ENCODE measurements around the gene PTPRM.

DNA sequence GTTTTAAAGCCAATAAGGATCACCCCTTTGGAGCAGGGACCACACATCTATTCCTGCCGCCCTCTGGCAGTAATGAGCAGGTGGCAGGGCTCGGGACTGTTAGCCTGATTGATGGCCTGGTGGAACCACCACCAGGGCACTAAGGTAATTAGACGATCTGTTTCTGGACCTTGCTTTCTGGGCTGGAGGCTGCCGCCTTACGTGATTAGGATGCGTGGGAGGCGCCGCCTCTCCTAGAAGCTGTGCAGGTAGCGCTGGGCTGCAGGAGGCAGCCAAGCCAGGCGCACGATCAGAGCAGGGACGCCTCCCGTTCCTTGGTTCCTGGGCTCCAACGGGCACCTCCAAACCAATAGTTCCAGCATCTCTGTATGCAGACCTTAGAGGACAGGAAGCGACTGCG is 799.5 kb downstream of the PTPRM start:
- TF ChIP-seq, protein P1, sequence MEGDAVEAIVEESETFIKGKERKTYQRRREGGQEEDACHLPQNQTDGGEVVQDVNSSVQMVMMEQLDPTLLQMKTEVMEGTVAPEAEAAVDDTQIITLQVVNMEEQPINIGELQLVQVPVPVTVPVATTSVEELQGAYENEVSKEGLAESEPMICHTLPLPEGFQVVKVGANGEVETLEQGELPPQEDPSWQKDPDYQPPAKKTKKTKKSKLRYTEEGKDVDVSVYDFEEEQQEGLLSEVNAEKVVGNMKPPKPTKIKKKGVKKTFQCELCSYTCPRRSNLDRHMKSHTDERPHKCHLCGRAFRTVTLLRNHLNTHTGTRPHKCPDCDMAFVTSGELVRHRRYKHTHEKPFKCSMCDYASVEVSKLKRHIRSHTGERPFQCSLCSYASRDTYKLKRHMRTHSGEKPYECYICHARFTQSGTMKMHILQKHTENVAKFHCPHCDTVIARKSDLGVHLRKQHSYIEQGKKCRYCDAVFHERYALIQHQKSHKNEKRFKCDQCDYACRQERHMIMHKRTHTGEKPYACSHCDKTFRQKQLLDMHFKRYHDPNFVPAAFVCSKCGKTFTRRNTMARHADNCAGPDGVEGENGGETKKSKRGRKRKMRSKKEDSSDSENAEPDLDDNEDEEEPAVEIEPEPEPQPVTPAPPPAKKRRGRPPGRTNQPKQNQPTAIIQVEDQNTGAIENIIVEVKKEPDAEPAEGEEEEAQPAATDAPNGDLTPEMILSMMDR (conservative IDR thresholded peaks at IDR 0.05; ENCODE audit: low read depth in 2 of 2), result 0 out of 4 replicates have a peak, but pooled peaks have one; percentile 2 to 13
- no peak for TF ChIP-seq EZH2 (IDR thresholded peaks at IDR 0.05; ENCODE audit: low read depth, unreplicated experiment)
